ENCODE results near the gene MAD1L1. TPM values are rescaled to one million over a fixed set of nuclear protein-coding genes. Genes with fewer than 3 reads are reported as not detected.
"Not testable (repeated sequence)": the region's sequence is repeated elsewhere in the genome, so short reads cannot be mapped to it uniquely, and the experiment has no call there.

The MAD1L1 gene
- total RNA-seq, 1 experiment from 2014 or later = 38.5 TPM

DNA sequence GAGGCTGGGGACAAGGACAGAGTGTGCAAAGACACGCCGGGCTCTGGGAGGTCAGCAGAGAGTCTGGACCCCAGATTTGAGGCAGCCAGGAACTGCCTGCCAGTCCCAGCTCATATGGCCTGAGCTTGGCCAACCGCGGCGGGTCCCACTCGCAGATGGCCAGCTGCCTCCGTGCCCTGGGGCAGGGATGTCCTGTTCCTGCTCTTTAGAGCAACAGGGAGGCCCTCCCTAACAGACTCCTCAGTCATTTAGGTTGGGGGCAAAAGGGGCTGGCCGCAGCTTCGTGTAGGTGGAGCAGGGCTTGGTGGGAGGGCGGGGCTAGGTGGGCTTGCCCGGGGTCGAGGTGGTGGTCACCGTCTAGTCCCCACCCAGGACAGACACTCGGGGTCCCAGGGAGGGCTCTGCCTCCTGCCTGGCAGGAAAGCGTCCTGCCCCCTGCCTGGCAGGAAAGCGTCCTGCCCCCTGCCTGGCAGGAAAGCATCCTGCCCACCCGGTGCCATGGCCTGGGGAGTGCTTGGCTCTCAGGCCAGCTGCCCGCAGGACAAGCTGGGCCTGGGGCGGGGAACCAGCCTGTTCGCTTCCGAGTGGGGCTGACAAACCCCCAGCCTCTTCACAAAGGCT is 393.7 kb downstream of the MAD1L1 start:
- ATAC-seq; H3K79me2 ChIP-seq (ENCODE audit: insufficient read depth, low read length); H3K36me3 ChIP-seq (ENCODE audit: control insufficient read depth in 1 of 2, insufficient read depth in 2 of 2, low read length in 2 of 2); RAD21 ChIA-PET (ENCODE audit: low non-redundant PET in 1 of 2, low total read pairs in 2 of 2, uncharacterized antibody in 2 of 2, unreplicated experiment in 2 of 2); CTCF ChIA-PET; POLR2A ChIA-PET; H3K4me2 ChIP-seq (ENCODE audit: low read length); H3K9ac ChIP-seq (ENCODE audit: low read length); BruUV-seq (replicated peaks); H4K20me1 ChIP-seq (ENCODE audit: insufficient read depth); H2AFZ ChIP-seq (ENCODE audit: low read depth, low read length, poor library complexity, severe bottlenecking); H3K4me3 ChIP-seq (replicated peaks in 1 of 2; ENCODE audit: low read depth in 1 of 2, low read length in 2 of 2); intact Hi-C loops (cut with micrococcal nuclease); H3K9me2 ChIP-seq (ENCODE audit: insufficient read depth); H3K27me3 ChIP-seq (ENCODE audit: insufficient read depth, low read length); DNase-seq (ENCODE audit: low read depth, low spot score); H3K4me1 ChIP-seq (ENCODE audit: control insufficient read depth in 1 of 2, insufficient read depth in 2 of 2, low read length in 2 of 2); H3K9me3 ChIP-seq (ENCODE audit: control insufficient read depth in 1 of 2, insufficient read depth in 1 of 2, low read depth in 1 of 2, low read length in 2 of 2); H3K27ac ChIP-seq (ENCODE audit: low read depth, low read length): not testable (repeated sequence)

DNA sequence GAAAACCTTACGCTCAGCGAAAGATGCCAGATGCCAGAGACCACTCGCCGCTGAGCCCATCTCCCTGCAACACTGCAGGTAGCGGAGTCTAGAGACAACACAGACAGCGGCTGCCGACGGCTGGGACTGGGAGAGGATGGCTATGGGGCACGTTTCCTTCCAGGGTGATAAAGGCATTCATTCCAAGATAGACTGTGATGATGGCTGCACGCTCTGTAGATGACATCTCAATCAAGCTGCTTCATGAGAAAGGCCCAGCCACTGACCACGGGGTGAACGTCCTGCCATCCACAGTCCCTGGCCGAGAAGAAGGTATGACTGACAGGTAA is 394.2 kb downstream of the MAD1L1 start:
- ATAC-seq; RAD21 ChIA-PET (ENCODE audit: low non-redundant PET in 1 of 2, low total read pairs in 2 of 2, uncharacterized antibody in 2 of 2, unreplicated experiment in 2 of 2); H3K9me3 ChIP-seq (ENCODE audit: control insufficient read depth in 1 of 2, insufficient read depth in 1 of 2, low read depth in 1 of 2, low read length in 2 of 2); H3K4me2 ChIP-seq (ENCODE audit: low read length); DNase-seq (ENCODE audit: low read depth, low spot score); H3K36me3 ChIP-seq (ENCODE audit: control insufficient read depth in 1 of 2, insufficient read depth in 2 of 2, low read length in 2 of 2); intact Hi-C loops (cut with micrococcal nuclease); H3K9me2 ChIP-seq (ENCODE audit: insufficient read depth); BruUV-seq (replicated peaks); H2AFZ ChIP-seq (ENCODE audit: low read depth, low read length, poor library complexity, severe bottlenecking); H3K4me3 ChIP-seq (replicated peaks in 1 of 2; ENCODE audit: low read depth in 1 of 2, low read length in 2 of 2); H3K4me1 ChIP-seq (ENCODE audit: control insufficient read depth in 1 of 2, insufficient read depth in 2 of 2, low read length in 2 of 2); H3K79me2 ChIP-seq (ENCODE audit: insufficient read depth, low read length); CTCF ChIA-PET; H4K20me1 ChIP-seq (ENCODE audit: insufficient read depth); H3K9ac ChIP-seq (ENCODE audit: low read length); H3K27me3 ChIP-seq (ENCODE audit: insufficient read depth, low read length); POLR2A ChIA-PET; H3K27ac ChIP-seq (ENCODE audit: low read depth, low read length): not testable (repeated sequence)

DNA sequence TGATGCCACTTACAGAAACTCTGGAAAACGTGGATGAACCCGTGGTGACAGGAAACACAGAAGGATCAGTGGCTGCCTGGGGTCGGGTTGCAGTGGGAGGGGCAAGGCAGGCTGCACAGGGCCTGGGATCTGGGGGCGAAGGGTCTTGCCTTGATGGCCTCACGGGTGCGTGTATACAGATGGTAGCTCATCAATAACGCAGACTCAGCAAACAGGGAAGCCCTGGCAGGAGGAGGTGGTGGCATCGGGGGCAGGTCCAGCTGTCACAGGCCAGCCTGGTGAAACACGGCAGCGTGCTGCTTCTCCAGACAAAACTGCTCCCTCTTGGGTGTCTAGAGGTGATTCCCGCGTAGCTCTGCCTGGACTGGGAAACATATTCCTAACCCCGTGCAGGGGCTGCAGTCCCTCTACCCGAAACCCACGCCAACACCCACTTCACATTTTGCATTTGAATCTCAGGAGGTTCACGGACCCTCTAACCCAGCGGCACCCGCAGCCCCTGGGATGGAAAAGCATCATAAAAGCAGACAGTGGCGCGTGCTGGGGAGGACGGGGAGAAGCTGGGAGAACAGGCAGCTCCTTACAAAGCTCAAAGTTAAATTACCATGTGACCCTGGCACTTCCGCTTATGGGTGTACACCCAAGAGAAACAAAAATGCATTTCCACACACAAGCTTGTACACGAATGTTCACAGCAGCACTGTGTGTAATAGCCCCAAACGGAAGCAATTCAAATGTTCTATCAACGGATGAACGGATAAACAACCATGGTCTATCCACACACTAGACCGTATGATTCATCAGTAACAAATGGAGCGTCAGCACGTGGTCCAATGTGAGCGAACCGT is 394.8 kb downstream of the MAD1L1 start:
- DNase-seq (ENCODE audit: low read depth, low spot score); H3K27ac ChIP-seq (ENCODE audit: low read depth, low read length); H3K4me3 ChIP-seq (replicated peaks in 1 of 2; ENCODE audit: low read depth in 1 of 2, low read length in 2 of 2); H3K27me3 ChIP-seq (ENCODE audit: insufficient read depth, low read length); H4K20me1 ChIP-seq (ENCODE audit: insufficient read depth); H3K36me3 ChIP-seq (ENCODE audit: control insufficient read depth in 1 of 2, insufficient read depth in 2 of 2, low read length in 2 of 2); H3K9me2 ChIP-seq (ENCODE audit: insufficient read depth); H3K4me1 ChIP-seq (ENCODE audit: control insufficient read depth in 1 of 2, insufficient read depth in 2 of 2, low read length in 2 of 2); H3K9ac ChIP-seq (ENCODE audit: low read length); H3K4me2 ChIP-seq (ENCODE audit: low read length); H2AFZ ChIP-seq (ENCODE audit: low read depth, low read length, poor library complexity, severe bottlenecking); BruUV-seq (replicated peaks); H3K79me2 ChIP-seq (ENCODE audit: insufficient read depth, low read length); H3K9me3 ChIP-seq (ENCODE audit: control insufficient read depth in 1 of 2, insufficient read depth in 1 of 2, low read depth in 1 of 2, low read length in 2 of 2); RAD21 ChIA-PET (ENCODE audit: low non-redundant PET in 1 of 2, low total read pairs in 2 of 2, uncharacterized antibody in 2 of 2, unreplicated experiment in 2 of 2); intact Hi-C loops (cut with micrococcal nuclease); ATAC-seq; POLR2A ChIA-PET; CTCF ChIA-PET: not testable (repeated sequence)

- H3K36me3 ChIP-seq (ENCODE audit: control insufficient read depth in 1 of 2, insufficient read depth in 2 of 2, low read length in 2 of 2); DNase-seq (ENCODE audit: low read depth, low spot score); H3K4me2 ChIP-seq (ENCODE audit: low read length); H3K79me2 ChIP-seq (ENCODE audit: insufficient read depth, low read length); H3K9ac ChIP-seq (ENCODE audit: low read length); CTCF ChIA-PET; H3K4me3 ChIP-seq (replicated peaks in 1 of 2; ENCODE audit: low read depth in 1 of 2, low read length in 2 of 2); H3K9me2 ChIP-seq (ENCODE audit: insufficient read depth); POLR2A ChIA-PET; H2AFZ ChIP-seq (ENCODE audit: low read depth, low read length, poor library complexity, severe bottlenecking); RAD21 ChIA-PET (ENCODE audit: low non-redundant PET in 1 of 2, low total read pairs in 2 of 2, uncharacterized antibody in 2 of 2, unreplicated experiment in 2 of 2); ATAC-seq; H3K27me3 ChIP-seq (ENCODE audit: insufficient read depth, low read length); intact Hi-C loops (cut with micrococcal nuclease); BruUV-seq (replicated peaks); H3K4me1 ChIP-seq (ENCODE audit: control insufficient read depth in 1 of 2, insufficient read depth in 2 of 2, low read length in 2 of 2); H3K9me3 ChIP-seq (ENCODE audit: control insufficient read depth in 1 of 2, insufficient read depth in 1 of 2, low read depth in 1 of 2, low read length in 2 of 2); H4K20me1 ChIP-seq (ENCODE audit: insufficient read depth); H3K27ac ChIP-seq (ENCODE audit: low read depth, low read length): not testable (repeated sequence)
Measured at GRCh38 chr7:1831933-1832535, 400.7 kb downstream of the MAD1L1 start.
